ENCODE data around the gene TMEM145.

The TMEM145 gene

DNA sequence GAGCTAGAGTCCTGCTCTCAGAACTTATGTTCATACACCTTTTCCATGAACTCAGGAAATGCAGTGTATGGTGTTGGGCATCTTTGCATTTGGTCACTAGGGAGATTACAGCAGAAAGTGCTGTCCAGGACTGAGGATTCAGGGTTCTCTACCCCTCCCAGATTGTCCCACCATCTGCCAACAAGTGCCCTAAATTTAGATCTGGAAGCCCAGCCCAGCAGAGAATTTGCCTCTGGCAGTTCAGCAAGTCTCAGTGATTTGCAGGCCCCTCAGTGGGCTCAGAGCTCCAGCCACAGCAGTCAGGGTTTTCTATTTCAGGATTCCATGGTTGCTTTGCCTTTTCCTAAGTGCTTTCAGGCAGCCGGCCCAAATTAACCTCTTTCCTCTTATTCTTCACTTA is 53.6 kb downstream of the TMEM145 start:
- no peak for DNase-seq

DNA sequence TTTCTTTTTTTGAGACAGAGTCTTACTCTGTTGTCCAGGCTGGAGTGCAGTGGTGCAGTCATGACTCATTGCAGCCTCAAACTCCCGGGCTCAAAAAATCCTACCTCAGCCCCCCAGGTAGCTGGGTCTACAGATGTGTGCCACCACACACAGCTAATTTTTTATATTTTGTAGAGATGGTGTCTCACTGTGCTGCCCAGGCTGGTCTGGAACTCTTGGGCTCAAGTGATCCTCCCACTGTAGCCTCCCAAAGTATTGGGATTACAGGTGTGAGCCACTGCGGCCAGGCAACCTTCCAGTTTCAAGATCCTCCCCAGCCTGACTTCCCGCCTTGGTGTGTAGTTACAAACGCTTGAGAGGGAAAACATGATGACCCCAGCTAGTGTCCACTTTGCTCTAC is 54.8 kb downstream of the TMEM145 start:
- no peak for DNase-seq

DNA sequence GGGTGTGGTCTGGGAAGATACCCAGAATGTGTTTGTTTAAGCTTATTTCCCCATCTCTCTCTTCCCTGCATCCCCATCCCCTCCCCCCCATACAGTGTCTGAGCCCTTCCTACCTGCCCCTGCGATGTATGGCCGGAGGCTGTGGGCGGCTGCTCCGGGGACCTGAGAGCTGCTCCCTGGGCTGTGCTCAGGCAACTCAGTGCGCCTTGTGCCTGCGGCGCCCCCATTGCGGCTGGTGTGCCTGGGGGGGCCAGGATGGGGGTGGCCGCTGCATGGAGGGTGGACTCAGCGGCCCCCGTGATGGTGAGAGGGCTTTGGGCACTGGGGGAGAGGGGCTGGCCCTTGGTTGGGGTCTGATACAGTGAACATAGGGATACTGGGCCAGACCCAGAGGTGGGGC is 55.3 kb downstream of the TMEM145 start:
- no peak for DNase-seq

DNA sequence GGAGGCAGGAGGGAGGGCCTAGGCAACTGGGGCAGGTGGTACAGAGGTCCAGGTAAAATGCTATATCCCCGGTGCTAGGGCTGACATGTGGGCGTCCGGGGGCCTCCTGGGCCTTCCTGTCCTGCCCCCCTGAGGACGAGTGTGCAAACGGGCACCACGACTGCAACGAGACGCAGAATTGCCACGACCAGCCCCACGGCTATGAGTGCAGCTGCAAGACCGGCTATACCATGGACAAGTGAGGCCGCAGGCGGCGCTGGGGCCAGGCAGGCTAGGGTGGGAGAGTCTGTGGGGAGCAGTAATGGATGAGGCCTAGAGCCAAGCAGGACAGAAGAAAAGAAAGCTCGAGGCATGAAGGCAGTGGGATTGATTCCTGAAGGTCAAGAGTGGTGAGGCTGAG is 55.7 kb downstream of the TMEM145 start:
- no peak for DNase-seq

DNA sequence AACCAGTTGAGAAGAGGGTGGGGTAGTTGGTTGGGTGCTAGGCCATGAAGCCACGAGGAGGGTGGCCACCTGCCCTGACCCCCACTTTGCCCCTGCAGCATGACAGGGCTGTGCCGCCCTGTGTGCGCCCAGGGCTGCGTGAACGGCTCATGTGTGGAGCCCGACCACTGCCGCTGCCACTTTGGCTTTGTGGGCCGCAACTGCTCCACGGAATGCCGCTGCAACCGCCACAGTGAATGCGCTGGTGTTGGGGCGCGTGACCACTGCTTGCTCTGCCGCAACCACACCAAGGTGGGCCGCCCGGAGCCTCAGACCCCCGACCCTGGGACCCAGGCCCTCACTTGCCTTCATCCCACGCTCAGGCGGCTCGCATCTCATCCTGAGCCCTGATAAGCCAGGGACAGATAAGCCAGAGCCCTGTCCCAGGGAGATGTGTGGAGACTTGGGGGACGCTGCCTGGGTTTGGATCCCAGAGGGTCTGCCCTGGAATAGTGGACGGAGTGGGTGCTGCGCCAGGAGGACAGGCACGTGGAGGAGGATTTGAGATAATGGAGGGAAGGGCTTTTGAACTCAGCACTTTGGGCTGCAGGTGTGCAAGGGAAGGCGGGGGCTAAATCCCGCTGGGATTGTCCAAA is 56.4 kb downstream of the TMEM145 start:
- no peak for DNase-seq

DNA sequence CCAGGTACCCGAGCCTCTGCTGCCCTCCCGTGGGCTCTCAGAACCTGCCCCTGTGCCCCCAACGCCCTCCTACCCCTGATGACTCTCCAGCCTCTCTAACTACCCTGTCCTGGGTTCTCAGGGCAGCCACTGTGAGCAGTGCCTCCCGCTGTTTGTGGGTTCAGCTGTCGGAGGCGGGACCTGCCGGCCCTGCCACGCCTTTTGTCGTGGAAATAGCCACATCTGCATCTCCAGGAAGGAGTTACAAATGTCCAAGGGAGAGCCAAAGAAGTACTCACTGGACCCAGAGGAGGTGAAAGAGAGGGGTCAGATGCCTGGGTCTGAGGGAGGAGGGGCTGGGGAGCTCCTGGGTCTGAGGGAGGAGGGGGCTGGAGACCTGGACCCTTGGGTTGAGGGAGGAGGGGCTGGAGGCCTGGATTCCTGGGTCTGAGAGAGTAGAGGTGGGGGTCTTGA is 57.0 kb downstream of the TMEM145 start:
- DNase-seq = no peak

DNA sequence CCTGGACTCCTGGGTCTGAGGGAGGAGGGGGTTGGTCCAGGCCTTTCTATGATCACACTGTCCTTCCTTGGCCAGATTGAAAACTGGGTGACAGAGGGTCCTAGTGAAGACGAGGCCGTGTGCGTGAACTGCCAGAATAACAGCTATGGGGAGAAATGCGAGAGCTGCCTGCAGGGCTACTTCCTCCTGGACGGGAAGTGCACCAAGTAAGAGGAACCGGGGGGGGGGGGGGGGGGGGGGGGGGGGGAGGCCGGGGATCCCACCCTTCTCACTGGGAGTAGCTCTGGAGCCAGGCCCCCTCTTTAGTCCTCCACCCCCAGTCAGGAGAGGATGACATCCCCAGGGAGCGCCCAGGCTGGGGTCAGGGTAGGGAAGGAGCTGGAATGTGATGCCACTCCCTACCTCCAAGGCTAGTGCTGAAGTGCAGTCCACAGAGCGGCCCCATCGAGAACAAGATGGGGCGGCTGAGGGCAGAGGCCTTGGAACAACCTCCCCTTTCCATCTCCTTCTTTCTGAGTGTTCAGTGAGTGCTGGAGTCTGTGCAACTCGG is 57.6 kb downstream of the TMEM145 start:
- no peak for DNase-seq
